Sigmoid colon (tissue), 4 donors: ENCODE data around the gene ZNF865.

Source experiments
- EP300 ChIP-seq, 4 donors: sonication (generic); formaldehyde crosslinking; IDR thresholded peaks; one replicate each; pipeline ENCODE4 v1.6.1; 2017; ENCODE audit warnings: antibody characterized with exemption in 4 of 4
- POLR2A ChIP-seq, 2 donors: fragments of 450-650 bp; IDR thresholded peaks; one replicate each; pipeline ENCODE4 v1.6.1; 2016; ENCODE audit warnings: antibody characterized with exemption in 2 of 2, mild to moderate bottlenecking in 2 of 2, moderate library complexity in 2 of 2
- POLR2AphosphoS5 ChIP-seq, 4 donors: sonication (generic); formaldehyde crosslinking; IDR thresholded peaks; one replicate each; pipeline ENCODE4 v1.6.1; 2017; ENCODE audit warnings: antibody characterized with exemption in 4 of 4
- TF ChIP-seq, protein P1 (sequence below), 4 experiments: fragments of 450-650 bp in 3 of 4; fragments of 200-600 bp in 1 of 4; IDR thresholded peaks; one replicate each; pipeline ENCODE4 v1.5.1; 2016 to 2019; ENCODE audit warnings: antibody characterized with exemption in 4 of 4, mild to moderate bottlenecking in 3 of 4, moderate library complexity in 2 of 4

DNA sequence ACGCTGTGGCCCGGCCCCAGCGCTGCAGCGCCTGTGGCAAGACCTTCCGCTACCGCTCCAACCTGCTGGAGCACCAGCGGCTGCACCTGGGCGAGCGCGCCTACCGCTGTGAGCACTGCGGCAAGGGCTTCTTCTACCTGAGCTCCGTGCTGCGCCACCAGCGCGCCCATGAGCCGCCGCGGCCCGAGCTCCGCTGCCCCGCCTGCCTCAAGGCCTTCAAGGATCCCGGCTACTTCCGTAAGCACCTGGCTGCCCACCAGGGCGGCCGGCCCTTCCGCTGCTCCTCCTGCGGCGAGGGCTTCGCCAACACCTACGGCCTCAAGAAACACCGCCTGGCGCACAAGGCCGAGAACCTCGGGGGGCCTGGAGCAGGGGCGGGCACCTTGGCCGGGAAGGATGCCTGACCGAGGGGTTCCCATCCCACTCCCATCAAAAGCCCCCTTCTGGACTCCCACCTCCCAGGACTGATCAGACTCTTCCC, 11.0 kb downstream of the ZNF865 start:
- TF ChIP-seq, protein P1, sequence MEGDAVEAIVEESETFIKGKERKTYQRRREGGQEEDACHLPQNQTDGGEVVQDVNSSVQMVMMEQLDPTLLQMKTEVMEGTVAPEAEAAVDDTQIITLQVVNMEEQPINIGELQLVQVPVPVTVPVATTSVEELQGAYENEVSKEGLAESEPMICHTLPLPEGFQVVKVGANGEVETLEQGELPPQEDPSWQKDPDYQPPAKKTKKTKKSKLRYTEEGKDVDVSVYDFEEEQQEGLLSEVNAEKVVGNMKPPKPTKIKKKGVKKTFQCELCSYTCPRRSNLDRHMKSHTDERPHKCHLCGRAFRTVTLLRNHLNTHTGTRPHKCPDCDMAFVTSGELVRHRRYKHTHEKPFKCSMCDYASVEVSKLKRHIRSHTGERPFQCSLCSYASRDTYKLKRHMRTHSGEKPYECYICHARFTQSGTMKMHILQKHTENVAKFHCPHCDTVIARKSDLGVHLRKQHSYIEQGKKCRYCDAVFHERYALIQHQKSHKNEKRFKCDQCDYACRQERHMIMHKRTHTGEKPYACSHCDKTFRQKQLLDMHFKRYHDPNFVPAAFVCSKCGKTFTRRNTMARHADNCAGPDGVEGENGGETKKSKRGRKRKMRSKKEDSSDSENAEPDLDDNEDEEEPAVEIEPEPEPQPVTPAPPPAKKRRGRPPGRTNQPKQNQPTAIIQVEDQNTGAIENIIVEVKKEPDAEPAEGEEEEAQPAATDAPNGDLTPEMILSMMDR (IDR thresholded peaks at IDR 0.05) = no peak
- TF ChIP-seq POLR2AphosphoS5 (IDR thresholded peaks at IDR 0.05) (no peak), POLR2A (IDR thresholded peaks at IDR 0.05) (no peak), EP300 (IDR thresholded peaks at IDR 0.05) (no peak)
